ENCODE data around the gene LPAR3. TPM values are rescaled to one million over a fixed set of nuclear protein-coding genes. Genes with fewer than 3 reads are reported as not detected.

LPAR3 gene
- total and polyA plus RNA-seq, 2 of the 13 experiments (the other 11 are each of a cell fraction or from before 2014, with no cell fraction given) = not detected

DNA sequence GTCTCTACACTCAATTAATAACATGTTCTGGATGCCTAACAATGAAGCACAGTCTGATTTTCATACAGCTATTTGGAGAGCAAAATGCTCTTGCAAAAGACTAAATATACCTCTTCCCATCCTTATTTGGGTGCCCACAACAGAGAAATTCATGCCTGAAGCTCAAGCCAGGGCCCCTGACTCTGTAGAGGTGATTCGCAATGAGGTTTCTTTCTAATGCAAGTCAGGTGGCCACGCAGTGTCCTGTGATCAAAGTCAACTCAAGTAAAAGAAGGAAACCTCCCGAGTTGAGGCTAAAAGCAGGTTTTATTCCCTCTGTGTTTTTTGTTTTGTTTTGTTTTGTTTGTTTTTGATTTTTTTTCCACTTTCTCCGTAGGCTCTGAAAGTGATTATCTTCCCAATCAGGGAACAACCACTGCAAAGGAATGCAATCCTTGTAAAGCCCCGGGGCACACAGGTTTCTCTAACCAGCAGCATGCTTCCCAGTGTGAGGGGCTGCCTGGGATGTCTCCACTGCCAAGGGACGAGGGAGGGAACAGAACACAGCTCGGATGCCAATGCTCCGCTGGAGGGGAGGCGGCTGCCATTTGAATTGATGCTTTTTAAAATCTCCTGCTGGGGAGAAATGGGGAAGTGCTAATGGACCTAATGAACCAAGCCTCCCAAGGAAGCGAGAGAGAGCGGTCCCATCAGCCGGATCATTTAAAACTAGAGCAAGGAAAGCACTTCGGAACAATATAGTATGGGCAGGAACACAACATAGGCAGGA lies 128.9 kb downstream of the LPAR3 start:
- ATAC-seq = no peak
- in situ Hi-C loops (cut with HindIII; ENCODE audit: extremely low pct_ligation_motif_present, low pct_unique_long_range_greater_than_20kb) (loop anchor here (25.0 kb wide), 1 partner anchor 627 kb away; the partner anchor contains the start of gene PRKACB), intact Hi-C loops (cut with micrococcal nuclease; ENCODE audit: unreplicated experiment) (no loop called here)
- no peaks in the 10 kb centered on the region for H3K9me3 ChIP-seq (ENCODE audit: low read length)
- H4K20me1 ChIP-seq (ENCODE audit: insufficient read depth, low read length) = no peaks in the 10 kb centered on the region
- H3K9ac ChIP-seq (ENCODE audit: insufficient read depth, low read depth, low read length) = no peak overlapping the region
- no peak overlapping the region for H2AFZ ChIP-seq (ENCODE audit: low read length)
- TF ChIP-seq ZNF775 (CRISPR knock-in tag; IDR thresholded peaks at IDR 0.05; ENCODE audit: borderline replicate concordance) (no peak), ZNF260 (CRISPR knock-in tag; IDR thresholded peaks at IDR 0.05; ENCODE audit: borderline replicate concordance, low read depth) (no peak), ZNF292 (CRISPR knock-in tag; IDR thresholded peaks at IDR 0.05; ENCODE audit: borderline replicate concordance, low read depth) (no peak)
- TF ChIP-seq, protein P1, sequence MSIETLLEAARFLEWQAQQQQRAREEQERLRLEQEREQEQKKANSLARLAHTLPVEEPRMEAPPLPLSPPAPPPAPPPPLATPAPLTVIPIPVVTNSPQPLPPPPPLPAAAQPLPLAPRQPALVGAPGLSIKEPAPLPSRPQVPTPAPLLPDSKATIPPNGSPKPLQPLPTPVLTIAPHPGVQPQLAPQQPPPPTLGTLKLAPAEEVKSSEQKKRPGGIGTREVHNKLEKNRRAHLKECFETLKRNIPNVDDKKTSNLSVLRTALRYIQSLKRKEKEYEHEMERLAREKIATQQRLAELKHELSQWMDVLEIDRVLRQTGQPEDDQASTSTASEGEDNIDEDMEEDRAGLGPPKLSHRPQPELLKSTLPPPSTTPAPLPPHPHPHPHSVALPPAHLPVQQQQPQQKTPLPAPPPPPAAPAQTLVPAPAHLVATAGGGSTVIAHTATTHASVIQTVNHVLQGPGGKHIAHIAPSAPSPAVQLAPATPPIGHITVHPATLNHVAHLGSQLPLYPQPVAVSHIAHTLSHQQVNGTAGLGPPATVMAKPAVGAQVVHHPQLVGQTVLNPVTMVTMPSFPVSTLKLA (IDR thresholded peaks at IDR 0.05) = no peak
- no peak overlapping the region for H3K4me2 ChIP-seq (ENCODE audit: low read depth, low read length)
- no peak for FAIRE-seq
- no peaks in the 10 kb centered on the region for H3K79me2 ChIP-seq (ENCODE audit: insufficient read depth, low read length)
- no TSS peak for BruUV-seq (replicated peaks)
- no peak overlapping the region for H3K4me3 ChIP-seq (replicated peaks in 1 of 3; ENCODE audit: insufficient read depth in 1 of 3, low read depth in 2 of 3, low read length in 3 of 3)
- H3K27me3 ChIP-seq (ENCODE audit: control insufficient read depth in 1 of 2, insufficient read depth in 2 of 2, low read length in 2 of 2) = no peaks in the 10 kb centered on the region; a peak in 2 of 5 replicates
- WGBS (ENCODE audit: low lambda C conversion rate) = 54% methylated on average over 13 of the region's 13 CpGs
- ChIA-PET CTCF (ENCODE audit: low intra/inter-chr PET ratio, low total read pairs) (no interaction called here), POLR2A (no interaction called here)
- no peak for DNase-seq (ENCODE audit: low spot score)
- H3K4me1 ChIP-seq (ENCODE audit: insufficient read depth, low read length) = no peaks in the 10 kb centered on the region
- H3K27ac ChIP-seq (ENCODE audit: extremely low read length, insufficient read depth, low read length) = no peak overlapping the region
- H3K36me3 ChIP-seq (replicated peaks in 1 of 2; ENCODE audit: control insufficient read depth in 1 of 2, insufficient read depth in 2 of 2, low read length in 2 of 2) = no peaks in the 10 kb centered on the region

DNA sequence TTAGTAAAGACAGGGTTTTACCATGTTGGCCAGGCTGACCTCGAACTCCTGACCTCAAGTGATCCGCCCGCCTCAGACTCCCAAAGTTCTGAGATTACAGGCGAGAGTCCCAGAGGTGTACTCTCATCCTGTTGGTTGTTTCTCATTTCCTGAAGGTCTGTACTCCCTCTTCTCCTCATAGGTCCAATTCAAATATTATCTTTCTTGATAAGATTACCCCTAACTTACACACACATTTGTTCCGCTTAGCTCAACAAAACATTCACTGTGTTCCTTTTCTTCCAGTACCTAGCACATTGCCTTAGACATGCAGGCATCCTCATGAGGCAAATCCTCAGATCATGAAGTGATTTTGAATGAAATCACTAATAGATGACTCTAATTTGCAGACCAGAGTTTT lies 130.3 kb downstream of the LPAR3 start:
- ChIA-PET CTCF (ENCODE audit: low intra/inter-chr PET ratio, low total read pairs) (no interaction called here), POLR2A (no interaction called here)
- Histone ChIP-seq H2AFZ (ENCODE audit: low read length) (no peak overlapping the region), H3K9me3 (ENCODE audit: low read length) (no peaks in the 10 kb centered on the region), H3K4me2 (ENCODE audit: low read depth, low read length) (no peak overlapping the region), H3K9ac (ENCODE audit: insufficient read depth, low read depth, low read length) (no peak overlapping the region), H3K27me3 (ENCODE audit: control insufficient read depth in 1 of 2, insufficient read depth in 2 of 2, low read length in 2 of 2) (no peaks in the 10 kb centered on the region; a peak in 2 of 5 replicates), H3K79me2 (ENCODE audit: insufficient read depth, low read length) (no peaks in the 10 kb centered on the region), H3K4me3 (replicated peaks in 1 of 3; ENCODE audit: insufficient read depth in 1 of 3, low read depth in 2 of 3, low read length in 3 of 3) (no peak overlapping the region), H3K36me3 (replicated peaks in 1 of 2; ENCODE audit: control insufficient read depth in 1 of 2, insufficient read depth in 2 of 2, low read length in 2 of 2) (no peaks in the 10 kb centered on the region), H3K27ac (ENCODE audit: extremely low read length, insufficient read depth, low read length) (no peak overlapping the region), H3K4me1 (ENCODE audit: insufficient read depth, low read length) (no peaks in the 10 kb centered on the region), H4K20me1 (ENCODE audit: insufficient read depth, low read length) (no peaks in the 10 kb centered on the region)
- intact Hi-C loops (cut with micrococcal nuclease; ENCODE audit: unreplicated experiment) = no loop called here
- FAIRE-seq = no peak
- in situ Hi-C loops (cut with HindIII; ENCODE audit: extremely low pct_ligation_motif_present, low pct_unique_long_range_greater_than_20kb) = loop anchor here (25.0 kb wide), 1 partner anchor 625 kb away; the partner anchor contains the start of gene PRKACB
- no TSS peak for BruUV-seq (replicated peaks)
- TF ChIP-seq, protein P2, sequence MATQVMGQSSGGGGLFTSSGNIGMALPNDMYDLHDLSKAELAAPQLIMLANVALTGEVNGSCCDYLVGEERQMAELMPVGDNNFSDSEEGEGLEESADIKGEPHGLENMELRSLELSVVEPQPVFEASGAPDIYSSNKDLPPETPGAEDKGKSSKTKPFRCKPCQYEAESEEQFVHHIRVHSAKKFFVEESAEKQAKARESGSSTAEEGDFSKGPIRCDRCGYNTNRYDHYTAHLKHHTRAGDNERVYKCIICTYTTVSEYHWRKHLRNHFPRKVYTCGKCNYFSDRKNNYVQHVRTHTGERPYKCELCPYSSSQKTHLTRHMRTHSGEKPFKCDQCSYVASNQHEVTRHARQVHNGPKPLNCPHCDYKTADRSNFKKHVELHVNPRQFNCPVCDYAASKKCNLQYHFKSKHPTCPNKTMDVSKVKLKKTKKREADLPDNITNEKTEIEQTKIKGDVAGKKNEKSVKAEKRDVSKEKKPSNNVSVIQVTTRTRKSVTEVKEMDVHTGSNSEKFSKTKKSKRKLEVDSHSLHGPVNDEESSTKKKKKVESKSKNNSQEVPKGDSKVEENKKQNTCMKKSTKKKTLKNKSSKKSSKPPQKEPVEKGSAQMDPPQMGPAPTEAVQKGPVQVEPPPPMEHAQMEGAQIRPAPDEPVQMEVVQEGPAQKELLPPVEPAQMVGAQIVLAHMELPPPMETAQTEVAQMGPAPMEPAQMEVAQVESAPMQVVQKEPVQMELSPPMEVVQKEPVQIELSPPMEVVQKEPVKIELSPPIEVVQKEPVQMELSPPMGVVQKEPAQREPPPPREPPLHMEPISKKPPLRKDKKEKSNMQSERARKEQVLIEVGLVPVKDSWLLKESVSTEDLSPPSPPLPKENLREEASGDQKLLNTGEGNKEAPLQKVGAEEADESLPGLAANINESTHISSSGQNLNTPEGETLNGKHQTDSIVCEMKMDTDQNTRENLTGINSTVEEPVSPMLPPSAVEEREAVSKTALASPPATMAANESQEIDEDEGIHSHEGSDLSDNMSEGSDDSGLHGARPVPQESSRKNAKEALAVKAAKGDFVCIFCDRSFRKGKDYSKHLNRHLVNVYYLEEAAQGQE (IDR thresholded peaks at IDR 0.05; ENCODE audit: borderline replicate concordance in 1 of 2, low read depth in 1 of 2, low read length in 2 of 2) = no peak
- TF ChIP-seq ZNF616 (CRISPR knock-in tag; IDR thresholded peaks at IDR 0.05; ENCODE audit: low read depth) = no peak
- no peak for ATAC-seq
- no peak for DNase-seq (ENCODE audit: low spot score)
- WGBS (ENCODE audit: low lambda C conversion rate) = 55% methylated on average over 5 of the region's 5 CpGs

Measured in HepG2 (cell line).